HepG2 (cell line): Measurements from ENCODE around the gene HK2. TPM values are rescaled to one million over a fixed set of nuclear protein-coding genes. Genes with fewer than 3 reads are reported as not detected.
A peak's percentile ranks its signal among the peaks of the same experiment; 100 is the strongest.

ENCODE experiments used
- ATAC-seq: fragments of 200-7000 bp; cut with Tn5 transposase; 3 replicates; pipeline ENCODE4 v1.9.1; 2020; ENCODE audit warnings: mild to moderate bottlenecking, moderate library complexity
- BruUV-seq: library from RNA; stranded (reverse); fragments of 400-500 nt; replicated peaks from 2 replicates; lab custom pipeline; 2021; lab: Mats Ljungman, UMichigan
- CTCF ChIA-PET: fragments of 300-600 bp; formaldehyde crosslinking; extraction: SDS; loops from one replicate; lab custom pipeline; 2021; ENCODE audit warnings: low total read pairs, inconsistent platforms, low intra/inter-chr PET ratio; lab: Yijun Ruan, JAX
- POLR2A ChIA-PET: fragments of 350-600 bp; sonication (Branson Sonifier 250); formaldehyde crosslinking; loops from one replicate; lab custom pipeline; 2020; ENCODE audit warnings: antibody characterized with exemption, inconsistent platforms; lab: Yijun Ruan, JAX
- DNase-seq: peaks from one replicate; pipeline ENCODE4 v3.0.0-alpha.2; 2015; ENCODE audit warnings: low spot score
- FAIRE-seq: peaks from 3 replicates; lab custom pipeline; 2011; peaks lifted over from hg19 to GRCh38; lab: Jason Lieb, UNC
- H2AFZ ChIP-seq: one replicate; pipeline ENCODE4 v1.6.1; 2011; ENCODE audit warnings: low read length, inconsistent platforms
- H3K27ac ChIP-seq: fragments of 300-600 bp; 3 replicates; pipeline ENCODE4 v1.8.0; 2011; ENCODE audit warnings: mixed run types, mild to moderate bottlenecking, mixed read lengths, low read length, inconsistent platforms; ENCODE audit not compliant: insufficient read depth; ENCODE audit errors: extremely low read length
- H3K27me3 ChIP-seq, 2 experiments: fragments of 200-600 bp in 1 of 2; 2 replicates in 1 of 2; 3 replicates in 1 of 2; pipeline versions ENCODE4 v1.6.0 to v1.8.0; 2011; ENCODE audit warnings: low read length in 2 of 2, mild to moderate bottlenecking in 2 of 2, moderate library complexity in 2 of 2, inconsistent platforms in 1 of 2; ENCODE audit not compliant: insufficient read depth in 2 of 2, control insufficient read depth in 1 of 2
- H3K36me3 ChIP-seq, 2 experiments: fragments of 200-600 bp in 1 of 2; replicated peaks in 1 of 2; 2 replicates in 1 of 2; 3 replicates in 1 of 2; pipeline versions ENCODE4 v1.5.1 to v1.8.0; 2011; ENCODE audit warnings: low read length in 2 of 2, inconsistent platforms in 1 of 2; ENCODE audit not compliant: insufficient read depth in 2 of 2, control insufficient read depth in 1 of 2
- H3K4me1 ChIP-seq: 2 replicates; pipeline ENCODE4 v1.5.1; 2012; ENCODE audit warnings: low read length, inconsistent platforms; ENCODE audit not compliant: insufficient read depth
- H3K4me2 ChIP-seq: 2 replicates; pipeline ENCODE4 v1.6.0; 2011; ENCODE audit warnings: low read depth, low read length, inconsistent platforms
- H3K4me3 ChIP-seq, 3 experiments: fragments of 200-600 bp in 1 of 3; sonication (generic), shearing (Covaris generic) in 1 of 3; replicated peaks in 1 of 3; 2 replicates each; pipeline ENCODE4 v1.5.1; 2011 to 2016; ENCODE audit warnings: low read length in 3 of 3, inconsistent platforms in 2 of 3, low read depth in 2 of 3, mild to moderate bottlenecking in 2 of 3, control low read depth in 1 of 3, mixed read lengths in 1 of 3; ENCODE audit not compliant: insufficient read depth in 1 of 3
- H3K79me2 ChIP-seq: one replicate; pipeline ENCODE4 v1.6.1; 2011; ENCODE audit warnings: low read length, inconsistent platforms; ENCODE audit not compliant: insufficient read depth
- H3K9ac ChIP-seq: 2 replicates; pipeline ENCODE4 v1.6.0; 2011; ENCODE audit warnings: mild to moderate bottlenecking, low read depth, low read length, inconsistent platforms; ENCODE audit not compliant: insufficient read depth
- H3K9me3 ChIP-seq: 2 replicates; pipeline ENCODE4 v1.5.1; 2012; ENCODE audit warnings: mild to moderate bottlenecking, low read length
- H4K20me1 ChIP-seq: 2 replicates; pipeline ENCODE4 v1.6.0; 2011; ENCODE audit warnings: inconsistent platforms, mild to moderate bottlenecking, low read length, moderate library complexity; ENCODE audit not compliant: insufficient read depth
- CCDC6 ChIP-seq: sonication (generic); formaldehyde crosslinking; IDR thresholded peaks from 2 replicates; pipeline ENCODE4 v1.8.1; 2022; ENCODE audit warnings: mild to moderate bottlenecking, missing genetic modification reagents, moderate library complexity
- ELK4 ChIP-seq: sonication (generic); formaldehyde crosslinking; IDR thresholded peaks from 2 replicates; pipeline ENCODE4 v1.9.0; 2021; ENCODE audit warnings: missing genetic modification reagents, borderline replicate concordance
- FOSL2 ChIP-seq: sonication (generic); formaldehyde crosslinking; IDR thresholded peaks from 2 replicates; pipeline ENCODE4 v1.4.0; 2020; ENCODE audit warnings: missing genetic modification reagents
- FOXP4 ChIP-seq: sonication (generic); formaldehyde crosslinking; IDR thresholded peaks from 2 replicates; pipeline ENCODE4 v1.4.0; 2020; ENCODE audit warnings: missing genetic modification reagents
- GTF2F1 ChIP-seq: fragments of 150-350 bp; IDR thresholded peaks from 2 replicates; pipeline ENCODE4 v1.6.1; 2014; ENCODE audit warnings: low read length
- RBM22 ChIP-seq: fragments of 200-400 bp; formaldehyde crosslinking; optimal IDR thresholded peaks from 2 replicates; pipeline ENCODE3; 2017; ENCODE audit warnings: mild to moderate bottlenecking, low read length, moderate library complexity
- SP140L ChIP-seq: sonication (generic); formaldehyde crosslinking; IDR thresholded peaks from 2 replicates; pipeline ENCODE4 v1.4.0; 2020; ENCODE audit warnings: missing genetic modification reagents, borderline replicate concordance
- ZBTB26 ChIP-seq: IDR thresholded peaks from 2 replicates; pipeline ENCODE4 v1.6.1; 2016; ENCODE audit warnings: missing compliant biosample characterization, missing genetic modification reagents, borderline replicate concordance
- ZKSCAN8 ChIP-seq: IDR thresholded peaks from 2 replicates; pipeline ENCODE4 v1.6.1; 2016; ENCODE audit warnings: borderline replicate concordance, missing genetic modification reagents, missing compliant biosample characterization
- WGBS: methylation state at CpG from one replicate; pipeline ENCODE4 v1.1.6; 2017; ENCODE audit warnings: low lambda C conversion rate; 5-methylcytosine and 5-hydroxymethylcytosine counted together
- in situ Hi-C: cut with HindIII; loops from 2 replicates; pipeline ENCODE4 v1.10.0; 2017; ENCODE audit warnings: low pct_unique_long_range_greater_than_20kb; ENCODE audit not compliant: extremely low pct_ligation_motif_present
- intact Hi-C: fragments of 100-400 bp; cut with micrococcal nuclease; formaldehyde crosslinking; loops from one replicate; pipeline ENCODE4 v1.10.0; 2022; ENCODE audit not compliant: unreplicated experiment
- polyA plus RNA-seq, 8 experiments: library from polyadenylated mRNA; depleted of rRNA in 3 of 8; stranded (reverse) in 7 of 8; unstranded in 1 of 8; fragments of >200 nt; fragmentation: Illumina TruSeq in 4 of 8; extraction: Trizol in 4 of 8; gene quantifications; 2 replicates each; pipeline versions ENCODE4 v1.2.1 to v1.2.3, GENCODE V29; 2011 to 2016; ENCODE audit warnings: low read depth in 4 of 8, missing spikeins in 1 of 8, mixed read lengths in 1 of 8; ENCODE audit not compliant: insufficient read depth in 1 of 8
- total RNA-seq, 5 experiments: library from RNA; depleted of rRNA; stranded (reverse); fragments of >200 nt; fragmentation: Illumina TruSeq; extraction: Trizol; gene quantifications; 2 replicates each; pipeline ENCODE4 v1.2.3, GENCODE V29; 2016; ENCODE audit warnings: low read depth in 1 of 5

HK2 gene
- total and polyA plus RNA-seq, 2 of the 13 experiments (the other 11 are each of a cell fraction or from before 2014, with no cell fraction given), result 13.2 to 101 TPM

- TF ChIP-seq GTF2F1, result no peak
- TF ChIP-seq ELK4, result no peak
- no peak for TF ChIP-seq FOSL2 (CRISPR knock-in tag)
- no peak for TF ChIP-seq ZKSCAN8
- peak; percentile 92 for TF ChIP-seq RBM22
- TF ChIP-seq CCDC6 (CRISPR knock-in tag), result no peak
- no peak for TF ChIP-seq SP140L (CRISPR knock-in tag)
- in situ Hi-C loops (loop anchor here (5.0 to 10.0 kb wide), 2 partner anchors 110 to 178 kb away; no protein-coding TSS in a partner anchor), intact Hi-C loops (no loop called here)
- H3K27me3 ChIP-seq, result no peaks in the 10 kb centered on the region
- H4K20me1 ChIP-seq, result peaks cover 33% of the 10 kb centered on the region
- FAIRE-seq (no peak), DNase-seq (no peak), ATAC-seq (no peak)
- H3K27ac ChIP-seq, result no peak overlapping the region
- BruUV-seq, result no TSS peak
- WGBS, result 95% methylated on average over 2 of the region's 2 CpGs
- ChIA-PET CTCF (no interaction called here), POLR2A (no interaction called here)
- H3K9me3 ChIP-seq, result no peaks in the 10 kb centered on the region
- no peak overlapping the region for H3K9ac ChIP-seq
- no peak overlapping the region for H3K4me2 ChIP-seq
- no peak overlapping the region for H2AFZ ChIP-seq
- no peaks in the 10 kb centered on the region for H3K4me1 ChIP-seq
- H3K79me2 ChIP-seq, result peaks cover 32% of the 10 kb centered on the region
- H3K36me3 ChIP-seq, result peaks cover 81 to 98% of the 10 kb centered on the region in 2 experiments
- H3K4me3 ChIP-seq, result no peak overlapping the region
Observed at GRCh38 chr2:74872389-74872836, 38.5 kb downstream of the HK2 start.

- no peak overlapping the region for H2AFZ ChIP-seq
- H3K27ac ChIP-seq, result no peak overlapping the region
- peaks cover 31% of the 10 kb centered on the region for H3K79me2 ChIP-seq
- no peak for ATAC-seq
- ChIA-PET CTCF (no interaction called here), POLR2A (no interaction called here)
- no peak for DNase-seq
- H3K9ac ChIP-seq, result no peak overlapping the region
- BruUV-seq, result no TSS peak
- no peaks in the 10 kb centered on the region for H3K27me3 ChIP-seq
- peaks cover 28% of the 10 kb centered on the region for H4K20me1 ChIP-seq
- peaks cover 81 to 98% of the 10 kb centered on the region in 2 experiments for H3K36me3 ChIP-seq
- in situ Hi-C loops, result loop anchor here (5.0 to 10.0 kb wide), 2 partner anchors 111 to 178 kb away; no protein-coding TSS in a partner anchor
- H3K4me1 ChIP-seq, result no peaks in the 10 kb centered on the region
- WGBS, result 95% methylated on average over 7 of the region's 7 CpGs
- intact Hi-C loops, result no loop called here
- TF ChIP-seq ZBTB26 (no peak), FOXP4 (no peak)
- TF ChIP-seq, all 625 proteins: peak for 0
- FAIRE-seq, result no peak
- Histone ChIP-seq H3K9me3 (no peaks in the 10 kb centered on the region), H3K4me3 (no peak overlapping the region), H3K4me2 (no peak overlapping the region)
Observed at GRCh38 chr2:74873012-74873665, 39.2 kb downstream of the HK2 start.
